CD4-positive, alpha-beta T cell (primary cell): ENCODE results near the gene EIF3L. TPM values are rescaled to one million over a fixed set of nuclear protein-coding genes. Genes with fewer than 3 reads are reported as not detected.

Experiments
- ATAC-seq: fragments of 200-7000 bp; cut with Tn5 transposase; one replicate; pipeline ENCODE4 v1.10.0; 2022; ENCODE audit warnings: mild to moderate bottlenecking; ENCODE audit not compliant: poor library complexity
- CTCF ChIA-PET: fragments of 350-600 bp; sonication (Branson Sonifier 250); formaldehyde crosslinking; loops from one replicate; lab custom pipeline; 2021; ENCODE audit warnings: antibody characterized with exemption, inconsistent platforms; lab: Charles Lee
- POLR2A ChIA-PET: fragments of 350-600 bp; sonication (Branson Sonifier 250); formaldehyde crosslinking; loops from one replicate; lab custom pipeline; 2021; ENCODE audit warnings: antibody characterized with exemption, inconsistent platforms; lab: Charles Lee
- DNase-seq, 14 experiments: peaks; one replicate each; pipeline ENCODE4 v3.0.0-alpha.2; 2013 to 2020; ENCODE audit warnings: mixed read lengths in 2 of 14
- H3K27ac ChIP-seq, 2 donors: one replicate each; pipeline versions ENCODE4 v1.5.1 to v1.7.0; 2013; ENCODE audit warnings: low read length in 2 of 2, low read depth in 1 of 2, mild to moderate bottlenecking in 1 of 2
- H3K27me3 ChIP-seq, 2 experiments: 1 replicate in 1 of 2; 2 replicates in 1 of 2; pipeline versions ENCODE4 v1.6.1 to v1.7.0; 2013; ENCODE audit warnings: low read length in 2 of 2, control low read depth in 1 of 2, mild to moderate bottlenecking in 1 of 2, moderate library complexity in 1 of 2; ENCODE audit not compliant: insufficient read depth in 2 of 2, control insufficient read depth in 1 of 2
- H3K36me3 ChIP-seq: one replicate; pipeline ENCODE4 v1.6.1; 2013; ENCODE audit warnings: low read length, control low read depth; ENCODE audit not compliant: insufficient read depth
- H3K4me1 ChIP-seq: one replicate; pipeline ENCODE4 v1.6.1; 2013; ENCODE audit warnings: low read length, control low read depth; ENCODE audit not compliant: insufficient read depth
- H3K4me3 ChIP-seq: one replicate; pipeline ENCODE4 v1.5.1; 2013; ENCODE audit warnings: mild to moderate bottlenecking, low read length, moderate library complexity
- H3K9me3 ChIP-seq, 2 experiments: 1 replicate in 1 of 2; 2 replicates in 1 of 2; pipeline versions ENCODE4 v1.6.1 to v1.7.0; 2013; ENCODE audit warnings: low read length in 2 of 2, mild to moderate bottlenecking in 2 of 2, control low read depth in 1 of 2, moderate library complexity in 1 of 2; ENCODE audit not compliant: control insufficient read depth in 1 of 2, insufficient read depth in 1 of 2
- H3K27ac Mint-ChIP-seq: one replicate; pipeline ENCODE4 v1.8.0; 2020; ENCODE audit warnings: mixed read lengths
- H3K27me3 Mint-ChIP-seq: one replicate; pipeline ENCODE4 v1.8.0; 2021; ENCODE audit warnings: mixed read lengths
- H3K36me3 Mint-ChIP-seq: one replicate; pipeline ENCODE4 v1.8.0; 2021; ENCODE audit warnings: low read depth, mixed read lengths
- H3K4me1 Mint-ChIP-seq: one replicate; pipeline ENCODE4 v1.8.0; 2021; ENCODE audit warnings: low read depth, mixed read lengths
- H3K4me3 Mint-ChIP-seq: one replicate; pipeline ENCODE4 v1.8.0; 2020; ENCODE audit warnings: mild to moderate bottlenecking, mixed read lengths
- H3K9me3 Mint-ChIP-seq: one replicate; pipeline ENCODE4 v1.8.0; 2020; ENCODE audit warnings: mixed read lengths
- CTCF ChIP-seq: fragments of 200-600 bp; IDR thresholded peaks from one replicate; pipeline ENCODE4 v1.8.0; 2022; ENCODE audit warnings: antibody characterized with exemption, mild to moderate bottlenecking
- intact Hi-C, 2 experiments: fragments of 100-400 bp; cut with DNase I in 1 of 2; cut with micrococcal nuclease in 1 of 2; formaldehyde crosslinking; loops; one replicate each; pipeline versions ENCODE4 v1.15.1 to v1.9.0; 2023 to 2025; cut with DNase I, micrococcal nuclease
- total RNA-seq, 174 experiments: library from RNA in 2 of 174; stranded (reverse) in 2 of 174; gene quantifications; one replicate each; pipeline ENCODE4 v1.2.3 and lab custom pipeline; 2021 to 2026

EIF3L gene
- total RNA-seq, 2 experiments from 2014 or later = 525 to 541 TPM

GRCh38 chr22:37887584-37888378 is 38.6 kb downstream of the EIF3L start:
- intact Hi-C loops = loop anchor here in 1 of 2 experiments (5.0 kb wide), 1 partner anchor 45 kb away; no protein-coding TSS in a partner anchor
- peaks cover 55% of the 10 kb centered on the region for H3K36me3 Mint-ChIP-seq
- no peaks in the 10 kb centered on the region for H3K9me3 Mint-ChIP-seq
- peaks cover 16% of the 10 kb centered on the region for H3K4me1 Mint-ChIP-seq
- no peak overlapping the region for H3K4me3 Mint-ChIP-seq
- DNase-seq (no peak), ATAC-seq (peak; percentile 37)
- POLR2A ChIA-PET = interaction anchor here (1.4 kb wide), 1 partner anchor 9 kb away, joined by 3 read pairs; no protein-coding TSS in a partner anchor
- H3K36me3 ChIP-seq = peaks cover 48% of the 10 kb centered on the region
- no peaks in the 10 kb centered on the region for H3K4me1 ChIP-seq
- H3K27ac ChIP-seq = no peak overlapping the region
- no peaks in the 10 kb centered on the region for H3K9me3 ChIP-seq
- H3K27me3 Mint-ChIP-seq = no peaks in the 10 kb centered on the region
- H3K4me3 ChIP-seq = no peak overlapping the region
- peak overlapping the region; percentile 5 for H3K27ac Mint-ChIP-seq
- TF ChIP-seq CTCF = no peak
- no peaks in the 10 kb centered on the region for H3K27me3 ChIP-seq
- CTCF ChIA-PET = no interaction called here

- POLR2A ChIA-PET = interaction anchor here (0.7 to 1.0 kb wide), 2 partner anchors 9 to 17 kb away, joined by 3 read pairs; no protein-coding TSS in a partner anchor
- intact Hi-C loops = no loop called here
- H3K4me1 Mint-ChIP-seq = peaks cover 33% of the 10 kb centered on the region
- no peaks in the 10 kb centered on the region for H3K9me3 ChIP-seq
- no peak overlapping the region for H3K4me3 Mint-ChIP-seq
- H3K27ac ChIP-seq = no peak overlapping the region
- CTCF ChIA-PET = interaction anchor here (0.6 to 1.2 kb wide), 3 partner anchors 10 to 103 kb away, joined by 3 read pairs; no protein-coding TSS in a partner anchor
- no peak overlapping the region for H3K4me3 ChIP-seq
- peaks cover 22% of the 10 kb centered on the region for H3K4me1 ChIP-seq
- no peak for TF ChIP-seq CTCF
- H3K27me3 Mint-ChIP-seq = no peaks in the 10 kb centered on the region
- peaks cover 39% of the 10 kb centered on the region for H3K36me3 ChIP-seq
- no peak for ATAC-seq
- peaks cover 35% of the 10 kb centered on the region for H3K36me3 Mint-ChIP-seq
- peak overlapping the region; percentile 21 for H3K27ac Mint-ChIP-seq
- H3K27me3 ChIP-seq = no peaks in the 10 kb centered on the region
- H3K9me3 Mint-ChIP-seq = no peaks in the 10 kb centered on the region
- DNase-seq = no peak
Observed at GRCh38 chr22:37891926-37892325, 42.7 kb downstream of the EIF3L start.

DNA sequence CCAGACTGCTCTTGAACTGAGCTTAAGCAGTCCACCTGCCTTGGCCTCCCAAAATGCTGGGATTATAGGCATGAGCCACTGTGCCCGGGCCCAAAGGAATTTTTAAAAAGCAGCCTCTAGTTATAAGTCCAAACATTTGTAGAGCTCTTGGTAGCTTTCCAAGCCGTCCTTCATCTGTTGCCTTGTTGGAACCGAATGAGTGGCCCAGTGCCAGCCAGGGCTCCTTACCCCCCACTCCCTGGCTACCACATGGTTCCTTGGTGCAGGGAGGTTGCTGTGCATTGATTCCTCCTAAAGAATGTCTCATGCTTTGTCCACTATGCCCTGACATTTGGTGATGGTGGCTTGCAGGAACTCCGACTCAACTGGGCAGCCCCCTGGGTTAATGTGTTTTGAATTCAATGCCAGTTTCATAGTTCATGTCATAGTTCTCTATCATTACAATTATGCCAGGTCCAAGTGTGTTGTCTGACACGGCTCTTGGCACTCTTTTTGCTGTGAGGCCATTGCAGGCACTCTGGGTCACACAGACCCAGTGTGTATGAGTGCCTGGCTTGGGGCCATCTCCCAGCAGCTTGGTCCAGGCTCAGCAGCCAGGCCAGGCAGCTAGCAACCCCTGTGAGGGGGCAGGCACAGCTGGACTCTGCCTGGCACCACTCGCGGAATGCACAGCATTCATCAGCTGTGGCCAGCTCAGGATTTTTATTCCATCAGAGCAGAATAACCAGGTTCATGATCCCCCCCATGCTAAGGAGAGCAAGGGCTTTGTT is 43.5 kb downstream of the EIF3L start:
- peaks cover 31% of the 10 kb centered on the region for H3K36me3 ChIP-seq
- ChIA-PET POLR2A (interaction anchor here (0.7 to 1.0 kb wide), 2 partner anchors 8 to 18 kb away, joined by 3 read pairs; no protein-coding TSS in a partner anchor), CTCF (interaction anchor here (1.2 kb wide), 1 partner anchor 11 kb away, joined by 3 read pairs; no protein-coding TSS in a partner anchor)
- DNase-seq = no peak
- H3K9me3 Mint-ChIP-seq = no peaks in the 10 kb centered on the region
- H3K36me3 Mint-ChIP-seq = peaks cover 31% of the 10 kb centered on the region
- no peaks in the 10 kb centered on the region for H3K27me3 Mint-ChIP-seq
- TF ChIP-seq CTCF = no peak
- H3K4me3 ChIP-seq = no peak overlapping the region
- no peak overlapping the region for H3K27ac ChIP-seq
- no peaks in the 10 kb centered on the region for H3K27me3 ChIP-seq
- H3K9me3 ChIP-seq = no peaks in the 10 kb centered on the region
- peaks cover 26% of the 10 kb centered on the region for H3K4me1 ChIP-seq
- no peak for ATAC-seq
- no peak overlapping the region for H3K4me3 Mint-ChIP-seq
- intact Hi-C loops = no loop called here
- peaks cover 33% of the 10 kb centered on the region for H3K4me1 Mint-ChIP-seq
- H3K27ac Mint-ChIP-seq = peak overlapping the region; percentile 87
